Stimulated activated CD8-positive, alpha-beta memory T cell treated with anti-CD3 and anti-CD28 coated beads, Interleukin-7, amount 100 ng/mL, for 1 hour (primary cell): Measurements from ENCODE around the gene MAP3K15.
A peak's percentile ranks its signal among the peaks of the same experiment; 100 is the strongest.

Experiments used
- DNase-seq, 2 donors: peaks; one replicate each; pipeline ENCODE4 v3.0.0-alpha.2; 2020; ENCODE audit warnings: low read depth in 2 of 2

Gene MAP3K15

DNA sequence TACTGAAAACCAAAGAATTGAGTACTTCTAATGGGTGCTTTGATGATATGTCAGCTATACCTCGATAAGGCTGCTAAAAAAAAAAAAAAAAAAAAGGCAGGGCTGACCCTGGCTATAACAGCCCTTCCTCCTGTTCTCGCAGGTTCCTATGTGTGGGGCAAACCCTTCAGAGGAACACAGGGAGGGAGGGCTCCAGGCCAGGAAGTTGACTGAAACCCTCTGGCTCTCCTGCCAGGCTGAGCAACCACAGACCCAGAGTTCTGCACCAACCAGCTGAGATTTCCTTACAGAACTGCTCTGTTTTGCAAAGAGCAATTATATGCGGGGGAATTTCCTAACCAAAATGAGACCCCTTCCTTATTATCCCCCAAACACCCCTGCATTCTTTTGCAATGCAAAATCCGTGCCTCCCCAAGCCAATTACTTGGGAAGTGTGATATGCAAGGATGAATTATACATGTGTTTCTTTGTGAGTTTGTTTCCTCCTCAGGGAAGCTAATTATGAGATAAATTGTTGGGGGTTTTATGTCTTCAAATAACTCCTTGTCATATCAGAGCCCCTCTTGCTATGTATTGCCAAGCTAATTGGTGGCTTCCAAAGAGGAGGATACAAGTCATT lies 126.0 kb downstream of the MAP3K15 start:
- no peak for DNase-seq

DNA sequence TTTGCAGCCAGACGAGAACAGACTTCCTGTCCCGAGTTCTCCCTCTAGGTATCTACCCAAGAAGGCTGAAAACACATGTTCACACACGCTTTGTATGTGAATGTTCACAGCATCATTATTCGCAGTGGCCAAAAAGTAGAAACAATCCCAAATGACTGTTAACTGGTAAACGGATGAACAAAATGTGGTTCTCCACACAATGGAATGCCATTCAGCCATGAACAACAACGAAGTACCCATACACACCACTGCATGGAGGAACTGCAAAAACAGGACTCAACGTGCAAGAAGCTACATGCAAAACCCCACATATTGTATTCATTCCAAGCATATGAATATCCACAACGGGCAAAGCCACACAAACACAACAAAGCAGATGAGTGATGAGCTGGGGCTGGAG lies 126.6 kb downstream of the MAP3K15 start:
- DNase-seq: no peak

DNA sequence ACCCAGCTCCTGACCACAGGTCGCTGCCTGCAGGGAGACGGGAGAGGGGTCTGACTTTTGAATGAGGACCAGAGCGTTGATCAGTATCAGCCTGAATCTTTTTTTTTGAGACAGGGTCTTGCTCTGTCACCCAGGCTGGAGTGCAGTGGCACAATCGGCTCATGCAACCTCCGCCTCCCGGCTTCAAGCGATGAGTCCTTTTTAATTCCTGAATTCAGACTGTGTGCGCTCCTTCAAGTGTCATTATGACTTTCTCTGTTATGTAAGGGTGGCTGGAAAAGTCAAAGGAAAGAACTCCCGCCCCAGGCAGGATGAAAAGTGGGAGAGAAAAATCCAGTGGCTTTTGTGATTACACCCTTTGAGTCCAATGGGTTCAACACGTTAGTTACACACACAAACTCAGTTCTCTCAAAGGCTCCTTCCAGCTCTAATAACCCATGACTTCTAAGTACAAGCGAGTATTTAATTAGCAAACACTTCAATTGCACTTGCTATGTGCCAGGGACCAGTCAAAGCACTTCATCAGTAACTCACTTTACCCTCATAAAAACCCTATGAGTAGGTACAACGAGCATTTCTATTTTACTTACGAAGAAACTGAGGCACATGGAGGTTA lies 127.1 kb downstream of the MAP3K15 start:
- no peak for DNase-seq

DNA sequence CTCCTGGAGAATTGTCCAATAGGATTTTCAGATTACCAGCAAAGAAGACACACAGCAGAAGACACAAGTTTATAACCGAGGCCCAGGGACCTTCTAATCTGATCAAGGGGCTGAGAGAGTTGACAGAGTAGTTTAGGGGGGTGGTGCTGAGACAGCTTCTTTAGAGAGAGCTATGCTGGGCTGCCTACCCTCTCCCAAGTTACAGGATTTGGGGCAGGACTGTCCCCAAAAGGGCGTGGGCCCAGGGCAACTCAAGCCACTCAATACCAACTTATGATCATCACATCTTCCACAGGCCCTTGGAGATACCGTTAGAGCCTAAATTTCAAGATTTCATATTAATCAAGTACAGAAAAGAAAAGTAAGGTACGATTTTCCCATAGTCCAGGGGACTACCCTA lies 128.6 kb downstream of the MAP3K15 start:
- no peak for DNase-seq

DNA sequence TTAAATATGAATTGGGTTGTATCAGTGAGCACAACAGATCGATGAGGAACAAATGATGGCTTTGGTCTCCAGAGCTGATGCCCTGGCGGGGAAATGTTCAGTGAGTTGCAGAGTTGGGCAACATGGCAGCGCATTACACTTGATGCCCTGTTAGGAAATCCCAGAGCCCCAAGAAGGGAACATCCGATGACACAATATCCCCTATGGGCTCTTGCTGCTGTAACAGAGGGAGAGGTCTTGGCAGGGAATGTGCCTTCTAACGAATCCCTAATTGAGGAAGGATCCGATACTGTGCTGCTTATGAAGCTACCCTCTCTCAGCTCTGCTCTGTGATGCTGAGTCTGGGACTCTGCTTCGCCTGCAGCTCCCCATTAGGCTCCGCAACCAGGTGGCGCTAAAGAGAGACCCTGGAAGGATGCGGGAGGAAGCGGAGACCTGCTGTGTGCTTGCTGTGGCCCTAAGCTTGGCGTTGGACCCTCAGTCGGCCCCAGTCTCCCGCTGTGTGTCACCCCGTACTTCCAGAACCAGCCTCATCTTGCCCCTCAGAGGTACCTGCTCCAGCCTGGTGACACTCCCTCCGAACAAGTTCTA lies 132.7 kb downstream of the MAP3K15 start:
- peak in 1 of 2 donors; percentile 25 for DNase-seq

DNA sequence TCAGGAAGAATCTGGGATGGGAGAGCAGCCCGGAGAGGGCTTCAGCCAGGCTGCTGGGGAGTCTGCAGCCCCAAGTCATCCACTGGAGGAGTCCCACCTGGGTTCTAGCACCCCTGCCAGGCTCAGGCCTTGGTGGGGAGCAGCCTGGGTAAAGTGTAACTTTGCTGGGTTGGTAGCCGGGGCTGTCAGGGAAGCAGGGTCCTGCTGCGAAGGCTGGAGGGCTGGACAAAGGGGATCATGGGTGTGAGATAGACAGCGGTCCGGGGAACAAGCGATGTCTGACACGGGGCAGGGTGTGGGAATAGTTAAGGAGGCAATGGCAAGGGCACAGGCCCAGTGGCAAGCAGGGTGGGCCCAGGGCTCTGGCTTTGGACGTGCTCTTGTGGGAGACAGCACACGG lies 134.0 kb downstream of the MAP3K15 start:
- no peak for DNase-seq

DNA sequence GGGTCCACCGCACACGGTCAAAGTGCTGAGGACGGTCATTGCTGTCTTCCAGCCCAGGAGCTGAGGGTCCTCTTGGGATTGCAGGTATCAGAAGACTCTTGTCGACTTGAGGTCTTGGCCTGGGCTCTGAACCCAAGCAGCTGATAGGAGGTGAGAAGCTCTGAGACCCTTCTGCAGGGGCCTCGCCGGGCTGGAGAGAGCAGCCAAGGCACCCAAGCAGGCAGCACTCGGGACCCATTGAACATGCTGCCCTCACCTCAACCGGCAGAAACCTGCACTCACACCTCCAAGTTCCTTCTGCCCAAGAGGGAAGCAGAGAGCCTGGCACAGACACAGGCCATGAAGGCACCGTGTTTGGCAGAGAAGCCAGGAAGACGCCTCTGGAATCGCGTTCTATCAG lies 137.5 kb downstream of the MAP3K15 start:
- no peak for DNase-seq

DNA sequence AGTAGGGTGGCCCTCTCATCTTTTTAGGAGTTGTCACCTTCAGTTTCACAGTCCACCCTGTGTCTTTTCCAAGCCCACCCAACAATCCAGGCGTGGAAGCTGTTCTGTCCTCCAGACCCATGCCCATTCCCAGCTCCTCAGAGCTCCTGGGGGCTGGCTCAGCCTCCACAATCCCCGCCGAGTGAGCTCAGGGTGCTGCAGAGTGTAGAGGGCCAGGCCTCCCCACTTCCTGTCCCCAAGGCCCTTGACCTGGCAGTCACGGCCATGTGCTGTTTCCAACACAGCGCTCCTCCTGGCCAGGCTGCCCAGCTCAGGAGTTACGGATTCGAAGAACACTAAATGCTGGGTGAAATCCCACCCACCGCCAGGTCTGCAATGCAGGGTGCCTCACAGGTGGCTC lies 139.8 kb downstream of the MAP3K15 start:
- no peak for DNase-seq

DNA sequence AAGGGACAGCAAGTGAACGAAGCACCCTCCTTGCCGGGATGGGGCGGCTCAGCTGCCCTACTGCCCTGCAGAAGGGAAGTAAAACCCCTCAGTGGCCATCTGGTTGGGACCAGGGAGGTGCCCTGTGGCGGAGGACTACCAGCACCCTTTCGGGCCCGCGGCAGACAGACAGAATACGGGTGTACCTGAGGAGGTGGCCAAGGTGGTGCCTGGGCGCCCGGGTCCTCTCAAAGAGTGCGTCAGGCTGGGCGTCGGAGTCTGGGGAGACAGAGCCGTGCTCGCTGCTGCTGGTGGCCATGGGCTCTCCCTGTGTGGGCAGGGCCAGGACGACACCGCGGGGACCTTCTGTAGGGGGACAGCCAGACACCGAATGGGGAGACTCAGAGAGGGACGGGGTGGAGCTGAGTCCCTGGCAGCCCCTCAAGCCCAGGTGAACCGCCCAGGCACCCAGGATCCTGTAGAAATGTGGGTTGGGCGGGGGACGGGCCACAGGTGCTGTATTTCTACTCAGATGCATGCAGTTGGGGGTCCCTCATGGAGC lies 141.9 kb downstream of the MAP3K15 start:
- no peak for DNase-seq

DNA sequence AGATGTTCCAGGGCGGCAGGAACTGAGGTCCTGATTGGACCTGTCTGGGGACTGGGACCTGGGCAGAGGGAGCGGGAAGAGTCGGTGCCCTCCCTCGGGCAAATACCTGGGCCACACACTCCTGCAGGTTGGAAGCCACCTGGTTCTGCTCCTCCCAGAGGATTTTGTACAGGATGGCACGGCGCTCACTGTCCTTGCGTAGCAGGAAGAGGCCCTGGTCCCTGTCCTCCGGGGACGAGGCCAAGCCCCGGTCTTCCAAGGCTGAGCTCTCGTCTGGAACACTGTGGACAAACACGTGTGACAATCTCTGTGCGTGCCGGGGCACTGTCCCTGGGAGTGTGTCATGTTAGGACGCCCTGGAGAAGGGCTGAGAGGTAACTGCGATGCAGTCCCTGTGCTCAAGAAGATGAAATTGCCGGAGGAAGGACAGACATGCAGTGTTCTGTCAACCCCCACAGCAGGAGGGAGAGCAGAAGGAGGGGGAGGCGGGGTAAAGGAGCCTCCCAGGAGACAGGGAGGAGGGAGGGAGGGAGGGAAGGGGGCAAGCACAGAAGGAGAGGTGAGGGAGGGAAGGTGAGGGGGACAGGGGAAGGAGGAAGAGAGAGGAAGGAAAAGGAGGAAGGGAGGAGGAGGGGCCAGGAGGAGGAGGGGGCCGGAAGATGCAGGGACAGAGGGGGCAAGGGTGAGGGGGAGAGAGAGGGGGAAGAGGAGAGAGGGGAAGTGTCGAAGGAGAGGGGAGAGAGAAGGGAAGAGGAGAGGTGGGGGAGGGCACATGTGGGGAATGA lies 142.6 kb downstream of the MAP3K15 start:
- no peak for DNase-seq

DNA sequence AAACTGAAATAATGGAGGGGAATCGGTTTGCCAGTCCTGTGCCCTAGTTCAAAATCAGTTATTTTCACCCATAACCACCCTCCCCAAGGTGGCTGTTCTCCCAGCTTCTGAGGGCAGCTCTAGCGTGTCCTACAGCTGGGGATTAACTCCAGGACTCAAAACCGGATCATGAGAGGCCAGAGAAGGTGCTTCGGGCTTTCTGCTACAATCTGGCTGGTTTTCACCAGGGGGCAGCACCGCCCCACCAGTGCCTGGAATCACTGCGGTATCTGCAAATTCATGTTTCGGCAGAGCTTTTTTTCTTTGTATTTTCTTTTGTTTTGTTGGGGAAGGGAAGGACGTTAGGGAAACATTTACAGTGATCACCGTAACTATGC lies 143.2 kb downstream of the MAP3K15 start:
- peak; percentile 14 to 34 for DNase-seq

DNA sequence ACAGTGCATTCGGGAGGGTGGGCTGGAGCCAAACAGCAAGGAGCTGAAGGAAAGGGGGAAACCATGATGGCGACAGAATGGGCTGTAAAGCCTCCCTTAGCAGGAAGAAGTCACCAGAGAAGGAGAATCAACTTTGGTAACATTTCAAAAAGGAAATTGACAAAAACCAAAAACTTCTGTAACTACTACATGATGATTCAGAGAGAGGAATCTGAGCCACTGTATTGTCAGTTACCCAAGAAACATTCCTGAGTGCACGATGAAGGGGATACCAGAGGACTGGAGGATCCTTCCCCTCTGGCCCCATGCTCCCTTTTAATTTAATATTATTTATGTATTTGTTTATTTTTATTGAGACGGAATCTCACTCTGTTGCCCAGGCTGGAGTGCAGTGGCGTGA lies 145.2 kb downstream of the MAP3K15 start:
- DNase-seq: no peak

DNA sequence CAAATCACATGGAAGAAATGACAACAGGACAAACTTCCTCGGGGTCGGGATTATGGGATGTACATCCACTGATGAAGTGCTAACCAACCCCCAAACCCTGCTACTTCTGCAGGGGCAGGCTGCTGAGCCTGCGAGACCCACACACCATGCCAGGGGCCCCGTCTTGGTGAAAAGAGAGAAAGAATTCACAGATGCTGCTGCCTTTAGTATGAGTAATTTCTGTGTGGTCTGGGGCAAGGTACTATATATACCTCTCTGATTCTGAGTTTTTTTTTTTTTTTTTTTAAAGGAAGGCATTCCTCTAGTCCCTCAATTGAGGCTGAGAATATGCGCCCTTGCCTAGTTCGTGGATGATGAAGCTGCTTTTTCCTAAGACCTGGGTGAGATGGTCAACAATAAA lies 146.7 kb downstream of the MAP3K15 start:
- no peak for DNase-seq

DNA sequence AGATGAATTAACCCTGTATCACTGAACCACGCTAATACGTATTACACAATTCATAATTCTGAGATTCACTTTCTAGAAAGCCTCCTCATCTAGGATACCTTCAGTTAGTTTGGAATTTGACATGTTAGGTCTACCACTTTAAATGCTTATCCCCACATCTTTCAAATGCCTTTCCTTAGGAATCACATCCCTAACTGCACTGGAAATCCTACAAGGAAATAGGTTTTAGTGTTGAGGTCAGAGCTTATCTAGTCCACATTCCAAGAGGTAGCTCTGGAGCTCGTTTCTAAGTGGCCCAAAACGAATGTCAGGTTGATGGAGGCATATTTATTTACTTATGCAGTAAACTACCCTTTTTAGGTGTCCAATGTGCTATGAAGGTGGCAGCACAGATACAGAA lies 153.6 kb downstream of the MAP3K15 start:
- DNase-seq: no peak

DNA sequence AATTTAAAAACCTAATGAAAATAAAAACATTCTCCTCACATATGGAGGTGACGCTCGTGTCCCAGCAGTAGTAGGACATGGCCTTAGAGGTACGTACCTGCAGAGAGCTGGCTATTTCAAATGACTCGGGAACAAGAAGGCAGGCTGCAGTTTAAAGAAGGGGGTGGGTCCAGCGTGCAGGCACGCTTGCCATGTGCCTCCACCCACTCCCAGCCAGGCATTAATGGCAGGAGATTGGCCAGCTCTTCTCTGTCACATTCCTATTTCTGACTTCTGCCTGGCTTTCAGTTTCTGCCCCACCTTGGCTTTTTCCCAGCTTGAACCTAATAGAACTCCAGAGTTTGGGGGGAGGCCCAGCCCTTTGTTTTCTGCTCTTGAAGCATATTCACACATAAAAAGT lies 154.4 kb downstream of the MAP3K15 start:
- DNase-seq: no peak

DNA sequence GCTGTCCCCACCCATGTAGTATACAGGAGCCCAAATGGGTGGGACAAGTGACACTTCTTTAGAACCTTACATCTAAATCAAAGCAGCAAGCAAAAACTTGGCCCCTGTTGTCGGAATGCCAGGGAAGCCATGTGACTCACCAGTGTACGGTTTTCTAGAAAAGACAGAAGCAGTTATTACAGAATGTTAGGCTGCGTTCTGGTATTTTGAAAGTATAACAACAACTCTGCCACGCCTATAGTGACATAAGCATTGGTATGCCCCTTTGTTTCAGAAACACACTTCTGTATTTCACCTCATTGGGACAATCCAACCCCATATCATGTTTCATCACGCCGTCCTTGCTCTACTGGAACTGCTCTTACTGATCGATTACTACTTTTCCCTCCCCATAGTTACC lies 156.8 kb downstream of the MAP3K15 start:
- no peak for DNase-seq

DNA sequence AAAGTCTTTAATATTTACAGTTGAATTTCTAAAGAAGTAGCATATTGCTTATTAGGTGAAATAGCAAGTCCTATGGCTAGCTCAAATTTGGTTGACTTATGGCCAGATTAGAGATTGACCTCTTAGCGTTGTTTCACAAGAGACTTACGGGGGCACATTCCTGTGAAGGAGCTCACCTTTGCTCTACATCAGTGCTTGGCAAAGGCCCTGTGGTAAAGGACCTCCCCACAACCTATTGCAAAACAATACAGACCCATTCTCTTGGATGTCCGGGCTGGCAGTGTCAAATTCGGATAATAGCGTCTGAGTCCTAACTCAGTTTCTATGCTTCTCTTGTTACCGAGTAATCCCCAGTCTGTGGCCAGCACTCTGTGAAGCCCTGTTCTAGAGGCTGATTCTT lies 160.7 kb downstream of the MAP3K15 start:
- DNase-seq: no peak

DNA sequence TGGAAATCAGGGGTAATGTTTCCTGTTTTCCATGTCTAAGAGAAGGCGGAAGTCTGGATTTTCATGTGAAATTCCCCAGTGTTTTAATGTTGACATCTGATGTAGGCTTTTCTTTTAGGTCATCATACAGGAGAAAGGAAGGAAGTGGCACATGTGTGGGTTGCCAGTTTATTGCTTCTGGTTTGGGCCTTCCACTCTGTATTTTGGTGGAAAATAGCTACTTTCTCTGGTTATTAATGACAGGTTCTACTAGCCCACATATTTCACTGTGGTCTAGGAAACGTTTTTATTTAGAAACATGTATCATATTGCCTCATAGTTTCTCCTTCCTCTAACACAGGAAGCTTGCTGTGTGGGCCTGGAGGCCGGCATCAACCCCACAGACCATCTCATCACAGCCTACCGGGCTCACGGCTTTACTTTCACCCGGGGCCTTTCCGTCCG lies 164.3 kb downstream of the MAP3K15 start:
- no peak for DNase-seq

DNA sequence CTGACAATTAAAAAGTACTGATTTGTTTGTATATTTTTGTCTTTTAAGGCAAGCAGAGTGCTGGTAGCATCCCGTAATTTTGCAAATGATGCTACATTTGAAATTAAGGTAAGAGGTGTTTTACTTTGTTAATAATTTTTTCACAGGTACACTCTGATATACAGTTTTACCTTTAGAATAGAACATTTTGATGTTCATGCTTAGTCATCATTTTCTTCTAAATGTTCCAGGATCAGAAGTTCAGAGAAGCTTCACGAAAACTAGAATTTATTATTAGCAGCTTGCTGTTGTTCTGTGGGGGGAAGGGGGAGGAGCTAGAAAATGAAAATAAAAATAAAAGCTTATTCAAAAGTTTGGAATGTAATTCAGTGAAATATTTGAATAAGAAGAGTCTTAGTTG lies 166.0 kb downstream of the MAP3K15 start:
- DNase-seq: no peak

DNA sequence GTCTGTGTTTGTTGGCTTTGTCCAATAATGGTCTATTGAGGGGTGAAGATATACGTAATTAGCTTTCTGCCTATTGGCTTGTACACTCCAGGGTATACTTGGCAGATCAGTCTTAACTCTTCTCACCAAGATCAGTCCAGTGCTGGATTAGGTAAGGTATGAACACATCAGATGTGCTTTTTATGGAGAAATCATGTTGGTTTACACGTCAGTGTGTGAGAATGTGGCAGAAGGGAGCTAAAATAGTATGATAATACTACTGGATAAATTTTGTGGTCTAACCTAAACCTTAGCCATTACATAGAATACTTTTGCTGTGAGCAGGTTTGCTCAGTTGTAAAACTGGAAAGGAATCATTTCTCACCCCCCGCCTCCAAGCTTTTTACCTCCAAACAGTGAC lies 167.4 kb downstream of the MAP3K15 start:
- DNase-seq: no peak

DNA sequence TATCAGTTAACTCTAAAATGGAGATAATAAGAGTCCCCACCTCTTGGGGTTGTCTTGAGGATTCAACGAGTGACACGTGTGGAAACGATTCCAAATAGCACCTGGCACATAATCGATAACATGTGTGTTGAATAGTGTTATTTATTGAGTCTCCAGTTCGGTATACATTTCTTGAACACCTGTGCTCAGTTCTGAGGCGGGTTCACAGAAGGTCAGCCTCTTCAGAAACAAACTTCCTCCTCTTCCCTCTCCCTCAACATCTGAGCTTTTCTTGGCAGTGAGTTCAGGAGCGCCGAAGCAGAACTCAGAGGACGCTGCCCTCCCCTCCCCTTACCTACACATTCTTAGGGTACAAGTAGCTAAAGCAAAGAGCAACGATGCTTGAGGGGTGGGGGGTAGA lies 170.6 kb downstream of the MAP3K15 start:
- DNase-seq: no peak

DNA sequence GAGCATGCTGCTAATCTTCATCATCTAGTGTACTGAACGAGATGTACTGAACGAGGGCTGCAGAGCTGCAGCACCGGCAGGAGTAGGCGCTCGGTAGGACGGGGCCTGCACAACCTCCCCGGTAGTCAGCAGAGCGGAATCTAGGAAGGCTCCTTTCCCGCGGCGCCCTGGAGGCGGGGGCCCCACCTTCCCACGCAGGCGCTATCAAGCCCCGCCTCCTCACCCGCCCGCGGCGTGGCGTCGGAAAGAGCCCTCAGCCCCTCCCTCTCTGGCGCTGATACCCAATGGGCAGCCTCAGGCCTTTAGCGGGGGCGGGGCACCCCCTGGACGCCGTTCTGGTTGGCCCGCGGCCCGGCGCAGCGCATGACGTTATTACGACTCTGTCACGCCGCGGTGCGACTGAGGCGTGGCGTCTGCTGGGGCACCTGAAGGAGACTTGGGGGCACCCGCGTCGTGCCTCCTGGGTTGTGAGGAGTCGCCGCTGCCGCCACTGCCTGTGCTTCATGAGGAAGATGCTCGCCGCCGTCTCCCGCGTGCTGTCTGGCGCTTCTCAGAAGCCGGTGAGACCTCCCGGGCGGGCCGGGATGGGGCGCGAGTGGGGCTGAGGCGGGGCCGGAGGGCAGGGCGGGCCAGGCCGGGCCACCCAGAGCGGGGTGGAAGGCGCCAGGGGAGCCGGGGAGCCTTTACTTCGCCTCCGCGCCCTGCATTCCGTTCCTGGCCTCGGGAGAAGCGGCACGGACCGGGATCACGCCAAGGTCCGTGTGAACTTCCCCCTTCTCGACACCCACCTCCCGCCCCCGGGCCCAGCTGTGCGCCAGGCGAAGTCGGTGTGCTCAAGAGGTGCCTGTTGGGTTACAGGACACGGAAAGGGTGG lies 171.5 kb downstream of the MAP3K15 start, which contains the start of gene PDHA1:
Gene PDHA1, plus strand, starts transcription at position 393 of the 874 bp plus-strand sequence. Its CDS starts 111 bp downstream, at position 504.
- DNase-seq: peak; percentile 74 to 78
